Liver (tissue), 9 donors: ENCODE measurements around the gene UBE2V1. TPM values are rescaled to one million over a fixed set of nuclear protein-coding genes. Genes with fewer than 3 reads are reported as not detected.

Experiments used
- DNase-seq: peaks from one replicate; pipeline ENCODE4 v3.0.0-alpha.2; 2017; ENCODE audit warnings: low spot score
- H3K27ac ChIP-seq, 2 donors: one replicate each; pipeline ENCODE4 v1.7.0; 2013; ENCODE audit warnings: inconsistent platforms in 2 of 2, low read length in 2 of 2, control low read depth in 1 of 2, low read depth in 1 of 2, mild to moderate bottlenecking in 1 of 2
- H3K27me3 ChIP-seq, 4 donors: one replicate each; pipeline versions ENCODE4 v1.6.1 to v1.7.0; 2013; ENCODE audit warnings: low read length in 3 of 4, inconsistent platforms in 1 of 4, mild to moderate bottlenecking in 1 of 4, moderate library complexity in 1 of 4; ENCODE audit not compliant: control insufficient read depth in 4 of 4, insufficient read depth in 4 of 4
- H3K36me3 ChIP-seq, 4 donors: one replicate each; pipeline versions ENCODE4 v1.6.1 to v1.7.0; 2013; ENCODE audit warnings: low read length in 3 of 4, mild to moderate bottlenecking in 3 of 4, low read depth in 1 of 4, moderate library complexity in 1 of 4; ENCODE audit not compliant: control insufficient read depth in 4 of 4, insufficient read depth in 3 of 4
- H3K4me1 ChIP-seq, 4 donors: one replicate each; pipeline versions ENCODE4 v1.6.1 to v1.7.0; 2013; ENCODE audit warnings: low read length in 3 of 4, mild to moderate bottlenecking in 3 of 4, moderate library complexity in 1 of 4; ENCODE audit not compliant: control insufficient read depth in 4 of 4, insufficient read depth in 4 of 4
- H3K4me3 ChIP-seq, 3 donors: one replicate each; pipeline versions ENCODE4 v1.6.1 to v1.7.0; 2013; ENCODE audit warnings: low read length in 3 of 3, control low read depth in 1 of 3, low read depth in 1 of 3, mild to moderate bottlenecking in 1 of 3
- H3K9ac ChIP-seq, 2 donors: one replicate each; pipeline ENCODE4 v1.7.0; 2013; ENCODE audit warnings: low read length in 2 of 2, mild to moderate bottlenecking in 2 of 2, moderate library complexity in 2 of 2, control low read depth in 1 of 2, low read depth in 1 of 2
- H3K9me3 ChIP-seq, 4 donors: one replicate each; pipeline versions ENCODE4 v1.6.1 to v1.7.0; 2013; ENCODE audit warnings: low read length in 3 of 4; ENCODE audit not compliant: control insufficient read depth in 4 of 4
- ATF3 ChIP-seq: IDR thresholded peaks from 2 replicates; pipeline ENCODE4 v1.6.1; 2016; ENCODE audit warnings: antibody characterized with exemption
- CTCF ChIP-seq: fragments of 150-350 bp; IDR thresholded peaks from 2 replicates; pipeline ENCODE4 v1.5.1; 2017; ENCODE audit warnings: improper control_type of control experiment, low read depth, low read length; ENCODE audit not compliant: missing input control
- EGR1 ChIP-seq, 2 donors: IDR thresholded peaks; 2 replicates each; pipeline ENCODE4 v1.6.1; 2016 to 2018; ENCODE audit warnings: antibody characterized with exemption in 2 of 2, low read depth in 2 of 2
- FOXA1 ChIP-seq: IDR thresholded peaks from 2 replicates; pipeline ENCODE4 v1.6.1; 2016; ENCODE audit warnings: antibody characterized with exemption
- GABPA ChIP-seq, 2 donors: IDR thresholded peaks in 1 of 2; conservative IDR thresholded peaks in 1 of 2; 2 replicates each; pipeline ENCODE4 v1.6.1; 2016; ENCODE audit warnings: antibody characterized with exemption in 2 of 2, mild to moderate bottlenecking in 1 of 2, moderate library complexity in 1 of 2
- HNF4A ChIP-seq, 2 donors: conservative IDR thresholded peaks; 2 replicates each; pipeline ENCODE4 v1.6.1; 2016; ENCODE audit warnings: antibody characterized with exemption in 2 of 2, mild to moderate bottlenecking in 2 of 2
- HNF4G ChIP-seq: IDR thresholded peaks from 2 replicates; pipeline ENCODE4 v1.6.1; 2016; ENCODE audit warnings: antibody characterized with exemption
- JUND ChIP-seq, 2 donors: IDR thresholded peaks; 2 replicates each; pipeline ENCODE4 v1.6.1; 2016; ENCODE audit warnings: antibody characterized with exemption in 2 of 2
- MAX ChIP-seq: IDR thresholded peaks from 2 replicates; pipeline ENCODE4 v1.6.1; 2016; ENCODE audit warnings: antibody characterized with exemption
- NR2F2 ChIP-seq: IDR thresholded peaks from 2 replicates; pipeline ENCODE4 v1.6.1; 2016; ENCODE audit warnings: antibody characterized with exemption
- RAD21 ChIP-seq, 2 donors: IDR thresholded peaks; 2 replicates each; pipeline ENCODE4 v1.6.1; 2016; ENCODE audit warnings: antibody characterized with exemption in 2 of 2, mild to moderate bottlenecking in 2 of 2
- RXRA ChIP-seq, 2 donors: IDR thresholded peaks; 2 replicates each; pipeline ENCODE4 v1.6.1; 2017 to 2018; ENCODE audit warnings: antibody characterized with exemption in 2 of 2, mild to moderate bottlenecking in 1 of 2
- SP1 ChIP-seq: IDR thresholded peaks from 2 replicates; pipeline ENCODE4 v1.6.1; 2018; ENCODE audit warnings: antibody characterized with exemption, mild to moderate bottlenecking
- TAF1 ChIP-seq: conservative IDR thresholded peaks from 2 replicates; pipeline ENCODE4 v1.6.1; 2016; ENCODE audit warnings: antibody characterized with exemption, mild to moderate bottlenecking
- YY1 ChIP-seq: IDR thresholded peaks from 2 replicates; pipeline ENCODE4 v1.6.1; 2016; ENCODE audit warnings: antibody characterized with exemption, mild to moderate bottlenecking
- ZBTB33 ChIP-seq: IDR thresholded peaks from 2 replicates; pipeline ENCODE4 v1.6.1; 2016; ENCODE audit warnings: antibody characterized with exemption
- WGBS: extraction: QIAGEN DNeasy Blood & Tissue Kit; methylation state at CpG from one replicate; pipeline ENCODE4 v1.1.7; 2013; 5-methylcytosine and 5-hydroxymethylcytosine counted together
- polyA plus RNA-seq, 2 donors: library from polyadenylated mRNA; stranded (reverse) in 1 of 2; unstranded in 1 of 2; fragments of 200-250 nt in 1 of 2; fragments of >200 nt in 1 of 2; fragmentation: Nextera tagmentation in 1 of 2; extraction: Ambion mirVana in 1 of 2; gene quantifications; one replicate each; pipeline versions ENCODE4 v1.2.1 to v1.2.3, GENCODE V29; 2013 to 2015
- total RNA-seq, 2 donors: library from RNA; depleted of rRNA; stranded (reverse); fragments of >200 nt; gene quantifications; one replicate each; pipeline ENCODE4 v1.2.3, GENCODE V29; 2014
- donor health status: healthy.
- donor health status: healthy.
- donor health status: healthy.
- donor health status: healthy.
- donor health status: healthy.

The UBE2V1 gene
- total and polyA plus RNA-seq, 4 donors = 27.9 to 53.0 (median 34.2) TPM

GRCh38 chr20:50041246-50041873, 71.6 kb downstream of the UBE2V1 start (continued):
- TF ChIP-seq RAD21 (IDR thresholded peaks at IDR 0.05) (no peak), ATF3 (no peak), HNF4A (conservative IDR thresholded peaks at IDR 0.05) (no peak), CTCF (no peak), SP1 (no peak), HNF4G (no peak)

GRCh38 chr20:50040432-50041245, 72.3 kb downstream of the UBE2V1 start:
- Histone ChIP-seq H3K36me3 (no peaks in the 10 kb centered on the region), H3K4me3 (no peak overlapping the region), H3K27ac (no peak overlapping the region), H3K9ac (no peak overlapping the region), H3K27me3 (no peaks in the 10 kb centered on the region), H3K4me1 (no peaks in the 10 kb centered on the region), H3K9me3 (no peaks in the 10 kb centered on the region)
- 89% methylated on average over 17 of the region's 17 CpGs for WGBS
- TF ChIP-seq ZBTB33 (no peak), RAD21 (IDR thresholded peaks at IDR 0.05) (no peak), NR2F2 (no peak), HNF4A (conservative IDR thresholded peaks at IDR 0.05) (no peak), SP1 (no peak), GABPA (IDR thresholded peaks at IDR 0.05 in 1 of 2, conservative IDR thresholded peaks at IDR 0.05 in 1 of 2) (no peak), YY1 (no peak), RXRA (IDR thresholded peaks at IDR 0.05) (no peak)
- DNase-seq = no peak

GRCh38 chr20:50039706-50040431, 73.1 kb downstream of the UBE2V1 start:
- Histone ChIP-seq H3K36me3 (no peaks in the 10 kb centered on the region), H3K9ac (no peak overlapping the region), H3K4me1 (no peaks in the 10 kb centered on the region), H3K27me3 (no peaks in the 10 kb centered on the region), H3K9me3 (no peaks in the 10 kb centered on the region), H3K27ac (no peak overlapping the region), H3K4me3 (no peak overlapping the region)
- TF ChIP-seq NR2F2 (no peak), ZBTB33 (no peak), FOXA1 (no peak), HNF4A (conservative IDR thresholded peaks at IDR 0.05) (no peak), HNF4G (no peak), EGR1 (IDR thresholded peaks at IDR 0.05; ENCODE audit: low read depth in 2 of 2) (no peak), YY1 (no peak), MAX (no peak), CTCF (no peak), JUND (IDR thresholded peaks at IDR 0.05) (no peak), TAF1 (no peak), RAD21 (IDR thresholded peaks at IDR 0.05) (no peak), SP1 (no peak)
- 85% methylated on average over 10 of the region's 10 CpGs for WGBS
- DNase-seq = no peak
